HG03571 (cell line): ENCODE results near the gene MTHFR.

Source experiments
- ATAC-seq: cut with Tn5 transposase; IDR thresholded peaks from one replicate; pipeline ENCODE4 v1.9.1; 2021; ENCODE audit not compliant: unreplicated experiment

The MTHFR gene

DNA sequence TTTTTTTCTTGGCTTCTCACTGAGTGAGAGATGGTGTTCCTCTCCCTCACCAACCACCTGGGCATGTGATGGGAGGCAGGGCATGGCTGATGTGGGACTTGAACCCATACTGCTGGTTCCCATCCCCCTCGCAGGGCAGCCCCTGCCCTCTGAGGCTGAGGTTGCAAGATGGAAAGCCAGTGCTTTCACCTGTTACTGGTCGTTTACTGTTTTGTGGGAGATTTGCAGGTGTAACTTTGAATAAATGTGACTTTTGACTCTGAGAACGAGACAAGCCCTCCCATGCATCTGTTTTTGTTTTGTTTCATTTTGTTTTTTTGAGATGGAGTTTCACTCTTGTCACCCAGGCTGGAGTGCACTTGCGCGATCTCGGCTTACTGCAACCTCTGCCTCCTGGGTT is 22.2 kb downstream of the MTHFR start:
- ATAC-seq, result no peak

- ATAC-seq, result no peak
Observed at GRCh38 chr1:11782127-11782708, 23.5 kb downstream of the MTHFR start.

DNA sequence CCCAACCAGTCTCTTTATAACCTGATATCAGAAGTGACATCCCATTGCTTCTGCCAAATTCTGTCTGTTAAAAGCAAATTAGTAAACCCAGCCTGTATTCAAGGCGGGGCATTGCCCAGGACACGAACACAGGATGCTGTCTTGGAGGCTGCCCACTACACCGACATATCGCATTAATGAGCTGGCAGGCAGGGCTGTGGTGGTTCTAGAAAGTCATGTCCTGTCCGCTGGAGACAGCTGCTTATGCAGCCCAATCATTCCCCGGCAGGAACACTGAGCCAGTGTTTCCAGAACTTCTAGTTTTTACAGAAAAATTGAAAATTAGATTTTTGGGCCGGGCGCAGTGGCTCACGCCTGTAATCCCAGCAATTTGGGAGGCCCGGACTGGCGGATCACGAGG is 24.5 kb downstream of the MTHFR start:
- ATAC-seq, result no peak

DNA sequence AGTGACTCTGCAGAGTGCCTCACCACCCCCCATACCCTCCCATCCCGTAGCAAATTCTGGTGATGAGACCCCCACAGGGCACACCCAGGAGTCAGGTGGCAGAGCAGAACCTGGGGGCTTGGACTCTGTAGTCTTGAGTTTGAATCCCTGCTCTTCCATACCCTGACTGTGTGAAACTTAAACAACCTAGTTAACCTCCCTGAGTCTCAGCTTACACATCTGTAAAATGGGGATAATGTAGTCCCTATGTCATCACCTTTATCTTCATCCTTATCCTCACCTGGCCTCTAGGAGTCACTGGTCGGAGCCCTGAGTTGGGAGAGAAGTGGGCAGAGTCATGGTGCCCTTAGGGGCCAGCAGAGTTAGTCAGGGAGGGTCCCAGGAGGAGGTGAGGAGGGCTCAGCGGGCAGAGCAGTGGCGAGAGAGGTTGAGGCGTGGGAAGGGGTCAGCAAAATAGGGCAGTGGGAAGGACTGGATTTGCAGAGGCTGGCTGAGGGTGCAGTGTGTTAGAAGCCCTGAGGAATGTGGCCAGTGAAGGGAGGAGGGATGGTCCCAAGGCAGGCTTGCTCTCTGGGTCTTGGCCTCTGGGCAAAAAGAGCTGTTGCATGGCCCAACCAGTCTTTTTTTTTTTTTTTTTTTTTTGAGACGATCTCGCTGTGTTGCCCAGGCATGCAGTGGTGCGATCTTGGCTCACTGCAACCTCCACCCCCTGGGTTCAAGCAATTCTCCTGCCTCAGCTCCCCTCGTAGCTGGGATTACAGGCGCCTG is 25.2 kb downstream of the MTHFR start:
- no peak for ATAC-seq

DNA sequence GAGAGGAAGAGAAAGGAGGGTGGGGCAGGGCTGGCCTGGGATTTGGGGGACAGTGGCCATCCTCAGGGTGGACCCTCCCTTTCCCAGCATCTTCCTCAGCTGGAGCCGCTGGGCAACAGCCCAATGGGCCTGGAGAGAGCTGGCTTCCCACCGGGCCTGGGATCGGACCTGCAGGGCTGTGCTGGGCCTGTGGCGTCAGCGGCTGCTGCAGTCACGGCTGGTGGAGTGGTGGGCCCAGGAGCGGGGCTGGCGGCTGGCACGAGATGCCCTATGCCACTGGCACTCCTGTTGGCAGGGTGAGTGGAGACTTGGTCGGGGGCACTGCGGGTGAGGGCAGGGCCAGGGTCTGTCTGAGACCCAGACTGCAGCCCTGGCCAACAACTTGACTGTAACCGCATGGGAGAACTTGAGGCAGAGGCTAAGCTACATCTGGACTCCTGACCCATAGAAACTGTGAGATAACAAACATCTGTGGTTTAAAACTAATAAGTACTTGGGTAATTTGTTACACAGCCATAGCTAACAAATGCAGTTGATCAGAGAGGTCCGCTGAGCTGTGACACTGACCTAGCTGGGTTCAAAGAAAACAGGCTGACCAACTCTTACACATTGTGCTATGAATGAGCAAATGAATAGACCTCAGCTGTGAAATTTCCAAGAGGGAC is 25.9 kb downstream of the MTHFR start:
- no peak for ATAC-seq

DNA sequence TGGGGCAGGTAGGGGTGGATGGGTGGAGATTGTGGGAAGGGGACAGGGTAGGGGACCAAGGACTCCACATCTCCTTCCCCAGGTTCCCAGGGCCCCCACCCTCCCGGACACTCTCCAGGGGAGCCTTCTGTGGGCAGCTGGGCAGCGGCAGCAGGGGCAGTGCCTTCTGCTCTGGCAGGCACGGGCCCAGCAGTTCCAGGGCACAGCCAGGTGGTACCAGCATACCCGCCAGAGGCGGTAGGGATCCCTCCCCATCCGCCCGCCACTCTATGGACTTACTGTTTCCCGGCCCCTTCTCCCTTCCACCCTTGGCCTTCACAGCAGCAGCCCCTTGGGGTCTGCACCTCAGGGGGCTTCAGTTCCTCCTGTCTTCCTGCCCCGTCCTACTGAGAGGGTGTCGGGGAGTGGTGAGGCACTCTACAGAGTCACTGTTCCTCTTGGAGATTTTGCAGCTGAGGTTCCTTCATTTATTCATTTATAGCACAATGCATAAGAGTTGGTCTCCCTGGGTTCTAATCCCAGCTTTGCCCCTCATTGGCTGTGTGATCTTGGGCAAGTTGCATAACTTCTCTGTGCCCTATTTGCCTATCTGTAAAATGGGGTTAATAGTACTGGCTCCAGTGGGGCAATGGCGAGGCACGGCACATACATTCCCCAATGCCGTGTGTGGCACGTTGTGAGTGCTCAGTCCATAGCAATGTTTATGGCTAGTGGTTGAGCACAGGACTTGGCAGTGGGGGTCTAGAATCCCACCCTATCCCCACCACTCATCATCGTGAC is 26.7 kb downstream of the MTHFR start:
- no peak for ATAC-seq

DNA sequence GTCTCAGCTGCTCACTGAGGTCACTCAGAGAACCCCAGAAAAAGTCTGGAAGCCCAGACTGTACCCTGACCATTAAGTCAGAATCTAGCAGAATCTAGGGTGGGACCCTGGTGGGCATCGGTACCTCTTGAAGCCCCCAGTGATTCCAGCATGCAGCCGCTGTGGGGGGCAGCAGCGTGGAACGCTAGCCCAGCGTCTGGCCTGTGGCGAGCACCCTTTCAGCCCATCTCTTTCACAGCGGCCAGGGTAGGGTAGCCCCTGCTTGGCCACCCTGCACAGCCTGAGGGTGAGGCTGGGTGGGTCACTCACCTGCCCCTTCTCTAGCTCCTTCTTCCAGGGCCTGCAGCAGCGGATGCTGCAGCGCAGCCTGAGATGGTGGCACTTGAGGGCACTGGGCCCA is 27.4 kb downstream of the MTHFR start:
- ATAC-seq, result no peak

DNA sequence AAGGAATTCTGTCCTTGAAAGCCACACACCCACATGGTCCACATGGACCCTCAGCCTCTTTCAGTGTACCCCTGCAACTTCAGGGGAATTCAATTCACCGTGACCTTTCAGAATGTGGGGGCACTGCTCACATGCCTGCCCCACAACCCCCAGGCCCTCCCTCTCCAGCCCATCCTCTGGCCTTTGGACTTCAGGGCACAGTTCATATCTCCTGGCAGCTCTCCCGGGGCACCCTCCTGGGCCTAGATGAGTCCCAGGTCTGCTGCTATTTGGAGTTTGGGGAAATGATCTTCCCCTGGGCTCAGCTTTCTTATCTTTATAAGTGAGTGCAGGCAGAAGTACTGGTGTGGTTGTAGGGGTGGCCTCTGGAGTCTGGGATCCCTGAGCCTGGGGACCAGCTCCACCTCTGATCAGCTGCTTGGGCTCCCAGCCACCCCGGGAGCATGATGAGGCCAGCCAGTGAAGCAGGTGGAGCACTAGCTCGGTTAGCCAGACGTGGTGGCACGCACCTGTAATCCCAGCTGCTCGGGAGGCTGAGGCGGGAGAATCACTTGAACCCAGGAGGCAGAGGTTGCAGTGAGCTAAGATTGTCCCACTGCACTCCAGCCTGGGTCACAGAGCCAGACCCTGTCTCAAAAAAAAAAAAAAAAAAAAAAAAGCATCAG is 28.0 kb downstream of the MTHFR start:
- no peak for ATAC-seq

- ATAC-seq, result no peak
Observed at GRCh38 chr1:11774753-11775152, 31.0 kb downstream of the MTHFR start.

GRCh38 chr1:11772458-11772857 is 33.3 kb downstream of the MTHFR start:
- no peak for ATAC-seq

GRCh38 chr1:11771481-11772043 is 34.2 kb downstream of the MTHFR start:
- ATAC-seq, result no peak

DNA sequence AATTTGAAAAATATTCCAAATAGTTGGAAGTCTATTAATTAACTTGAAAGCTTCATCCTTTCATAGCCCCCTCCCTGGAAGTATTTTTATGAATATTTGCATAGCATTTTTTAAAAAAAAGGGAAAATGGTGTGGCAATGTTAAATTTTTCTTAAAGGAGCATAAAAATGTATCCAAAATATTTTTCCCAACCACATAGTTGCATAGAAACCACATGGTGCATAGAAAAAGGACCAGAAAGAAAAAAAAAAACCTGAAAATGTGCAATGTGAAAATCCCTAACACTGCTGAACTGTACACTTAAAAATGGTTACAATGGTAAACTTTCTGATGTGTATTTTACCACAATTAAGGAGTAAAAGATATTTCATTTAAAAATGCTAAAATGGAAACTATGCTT is 35.8 kb downstream of the MTHFR start:
- no peak for ATAC-seq

- ATAC-seq, result no peak
Observed at GRCh38 chr1:11769274-11769673, 36.5 kb downstream of the MTHFR start.

GRCh38 chr1:11768821-11769220 is 36.9 kb downstream of the MTHFR start:
- no peak for ATAC-seq

GRCh38 chr1:11767922-11768704 is 37.7 kb downstream of the MTHFR start:
- ATAC-seq, result no peak

DNA sequence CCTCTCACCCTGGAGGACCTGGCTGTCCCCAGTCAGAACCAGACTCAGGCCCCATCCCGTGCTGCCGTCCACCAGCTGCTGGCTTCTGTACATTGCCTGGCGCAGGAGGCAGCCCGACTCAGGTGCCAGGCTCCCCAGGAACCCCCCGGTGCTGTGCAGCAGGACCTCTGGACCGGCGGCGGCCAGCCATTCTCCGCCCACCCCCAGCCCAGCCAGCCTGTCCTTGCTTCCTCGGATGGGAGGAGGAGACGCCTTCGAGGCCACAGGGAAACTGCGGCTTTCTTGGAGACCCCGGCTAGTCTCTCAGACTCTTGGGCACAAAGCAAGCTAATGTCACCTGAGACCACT is 39.4 kb downstream of the MTHFR start:
- no peak for ATAC-seq

- no peak for ATAC-seq
Observed at GRCh38 chr1:11765661-11766428, 39.9 kb downstream of the MTHFR start.

GRCh38 chr1:11764519-11764918 is 41.2 kb downstream of the MTHFR start:
- ATAC-seq, result no peak

- ATAC-seq, result no peak
Observed at GRCh38 chr1:11764115-11764514, 41.6 kb downstream of the MTHFR start.
